ENCODE results near the gene EDNRA. TPM values are rescaled to one million over a fixed set of nuclear protein-coding genes. Genes with fewer than 3 reads are reported as not detected.
A peak's percentile ranks its signal among the peaks of the same experiment; 100 is the strongest.

The EDNRA gene
- total and polyA plus RNA-seq, 2 of the 4 experiments (the other 2 are of a cell fraction): 3.8 to 6.5 TPM

DNA sequence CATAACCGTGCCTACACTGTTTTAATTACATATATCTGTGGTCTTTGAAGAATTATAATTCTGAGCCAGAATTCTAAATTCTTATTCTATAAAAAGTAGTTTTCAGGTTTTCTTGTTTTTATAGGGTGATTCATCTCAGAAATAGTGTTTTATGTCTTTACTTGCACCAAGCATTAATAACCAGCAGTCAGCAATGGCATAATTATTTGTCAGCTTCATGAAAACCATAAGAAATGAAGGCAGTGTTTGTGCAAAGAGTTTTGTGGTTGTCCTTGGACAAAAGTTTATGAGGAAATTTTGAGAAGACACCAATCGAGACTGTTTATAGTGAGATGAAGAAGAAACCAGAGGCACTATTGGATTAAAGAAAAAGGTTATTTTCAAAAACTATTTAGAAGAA, 37.2 kb downstream of the EDNRA start:
- no peak overlapping the region for H3K23ac ChIP-seq (ENCODE audit: low read depth, low read length)
- no peak overlapping the region for H3K4ac ChIP-seq (ENCODE audit: low read depth, low read length)
- H2BK20ac ChIP-seq (ENCODE audit: low read depth, low read length): peak overlapping the region; percentile 18; the same call in 1 of the 2 replicates
- no peak for DNase-seq
- no peaks in the 10 kb centered on the region for H3K27me3 ChIP-seq (ENCODE audit: control insufficient read depth, insufficient read depth, low read length)
- no peaks in the 10 kb centered on the region; the same call in none of the 2 replicates for H3K36me3 ChIP-seq (ENCODE audit: control insufficient read depth, insufficient read depth, low read length)
- H3K4me1 ChIP-seq (ENCODE audit: control insufficient read depth, insufficient read depth, low read length): peaks cover 2% of the 10 kb centered on the region
- ATAC-seq (ENCODE audit: low read depth): no peak
- no CpG with 5 or more reads among the region's 2 CpGs for WGBS, 2 experiments (ENCODE audit: extremely low coverage in 2 of 2, insufficient read length in 1 of 2)
- no peak overlapping the region for H2AFZ ChIP-seq (replicated peaks; ENCODE audit: low read length, poor library complexity)
- peaks cover 13% of the 10 kb centered on the region in 2 experiments; a peak in 3 of 4 replicates for H3K79me1 ChIP-seq (ENCODE audit: low read depth in 1 of 2, low read length in 2 of 2)
- H3K56ac ChIP-seq (ENCODE audit: extremely low read depth, insufficient read depth, low read length): no peak overlapping the region
- H2BK15ac ChIP-seq (ENCODE audit: low read depth, low read length): no peak overlapping the region; the same call in 2 of the 3 replicates
- H4K8ac ChIP-seq (ENCODE audit: low read depth in 2 of 2, low read length in 2 of 2): peak overlapping the region in 1 of 2 experiments; percentile 17; a peak in 1 of 4 replicates
- ChIA-PET POLR2A (ENCODE audit: unreplicated experiment) (no interaction called here), CTCF (interaction anchor here (0.7 to 2.0 kb wide), 18 partner anchors 9 to 499 kb away, joined by 3 to 12 read pairs (median 6); partner anchors contain the start of gene EDNRA)
- H3K4me2 ChIP-seq (ENCODE audit: low read depth, low read length): no peak overlapping the region
- H3K9me3 ChIP-seq (ENCODE audit: control insufficient read depth, insufficient read depth, low read length): no peaks in the 10 kb centered on the region
- H3K4me3 ChIP-seq (ENCODE audit: insufficient read depth, low read depth, low read length): no peak overlapping the region
- H3K27ac ChIP-seq (ENCODE audit: insufficient read depth, low read length): no peak overlapping the region
- H2BK120ac ChIP-seq (ENCODE audit: low read depth, low read length): no peak overlapping the region
- no peak overlapping the region; the same call in 1 of the 2 replicates for H4K5ac ChIP-seq (ENCODE audit: low read depth, low read length)
- dilution Hi-C loops (cut with HindIII; ENCODE audit: low sequenced_read_pairs, unreplicated experiment) (no loop called here), intact Hi-C loops (cut with micrococcal nuclease) (loop anchor here (1.0 to 5.0 kb wide), 5 partner anchors 37 to 406 kb away; partner anchors contain the start of gene EDNRA), in situ Hi-C loops (cut with MboI; ENCODE audit: low sequenced_read_pairs) (loop anchor here (25.0 kb wide), 1 partner anchor 344 kb away; no protein-coding TSS in a partner anchor)
- BruUV-seq (replicated peaks): no TSS peak
- H4K91ac ChIP-seq (ENCODE audit: insufficient read depth, low read depth, low read length): no peak overlapping the region
- H3K9me1 ChIP-seq (ENCODE audit: insufficient read depth, low read length): no peaks in the 10 kb centered on the region
- no peak overlapping the region for H3K9ac ChIP-seq (ENCODE audit: low read depth, low read length)
- H2AK5ac ChIP-seq (ENCODE audit: low read depth, low read length): no peak overlapping the region
- TF ChIP-seq, protein P1, sequence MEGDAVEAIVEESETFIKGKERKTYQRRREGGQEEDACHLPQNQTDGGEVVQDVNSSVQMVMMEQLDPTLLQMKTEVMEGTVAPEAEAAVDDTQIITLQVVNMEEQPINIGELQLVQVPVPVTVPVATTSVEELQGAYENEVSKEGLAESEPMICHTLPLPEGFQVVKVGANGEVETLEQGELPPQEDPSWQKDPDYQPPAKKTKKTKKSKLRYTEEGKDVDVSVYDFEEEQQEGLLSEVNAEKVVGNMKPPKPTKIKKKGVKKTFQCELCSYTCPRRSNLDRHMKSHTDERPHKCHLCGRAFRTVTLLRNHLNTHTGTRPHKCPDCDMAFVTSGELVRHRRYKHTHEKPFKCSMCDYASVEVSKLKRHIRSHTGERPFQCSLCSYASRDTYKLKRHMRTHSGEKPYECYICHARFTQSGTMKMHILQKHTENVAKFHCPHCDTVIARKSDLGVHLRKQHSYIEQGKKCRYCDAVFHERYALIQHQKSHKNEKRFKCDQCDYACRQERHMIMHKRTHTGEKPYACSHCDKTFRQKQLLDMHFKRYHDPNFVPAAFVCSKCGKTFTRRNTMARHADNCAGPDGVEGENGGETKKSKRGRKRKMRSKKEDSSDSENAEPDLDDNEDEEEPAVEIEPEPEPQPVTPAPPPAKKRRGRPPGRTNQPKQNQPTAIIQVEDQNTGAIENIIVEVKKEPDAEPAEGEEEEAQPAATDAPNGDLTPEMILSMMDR (conservative IDR thresholded peaks at IDR 0.05; ENCODE audit: low read depth, low read length): no peak
- no peak for TF ChIP-seq NFE2L2 (IDR thresholded peaks at IDR 0.05; ENCODE audit: low read depth, low read length)
- TF ChIP-seq MAFK (IDR thresholded peaks at IDR 0.05; ENCODE audit: low read depth, low read length): no peak
- no peak for TF ChIP-seq BHLHE40 (IDR thresholded peaks at IDR 0.05; ENCODE audit: low read depth, low read length)
- TF ChIP-seq POLR2A (IDR thresholded peaks at IDR 0.05; ENCODE audit: low read depth, low read length): no peak
- no peak for TF ChIP-seq CHD1 (IDR thresholded peaks at IDR 0.05; ENCODE audit: low read depth, low read length)
- TF ChIP-seq, protein P2, sequence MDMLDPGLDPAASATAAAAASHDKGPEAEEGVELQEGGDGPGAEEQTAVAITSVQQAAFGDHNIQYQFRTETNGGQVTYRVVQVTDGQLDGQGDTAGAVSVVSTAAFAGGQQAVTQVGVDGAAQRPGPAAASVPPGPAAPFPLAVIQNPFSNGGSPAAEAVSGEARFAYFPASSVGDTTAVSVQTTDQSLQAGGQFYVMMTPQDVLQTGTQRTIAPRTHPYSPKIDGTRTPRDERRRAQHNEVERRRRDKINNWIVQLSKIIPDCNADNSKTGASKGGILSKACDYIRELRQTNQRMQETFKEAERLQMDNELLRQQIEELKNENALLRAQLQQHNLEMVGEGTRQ (IDR thresholded peaks at IDR 0.05; ENCODE audit: low read depth, low read length): no peak
- no peak for TF ChIP-seq RCOR1 (IDR thresholded peaks at IDR 0.05; ENCODE audit: insufficient replicate concordance, low read length)
- TF ChIP-seq MAZ (IDR thresholded peaks at IDR 0.05; ENCODE audit: borderline replicate concordance, low read depth, low read length): no peak
- no peak for TF ChIP-seq SMC3 (IDR thresholded peaks at IDR 0.05; ENCODE audit: low read depth, low read length)
- no peak for TF ChIP-seq CEBPB (IDR thresholded peaks at IDR 0.05; ENCODE audit: low read depth, low read length)
- TF ChIP-seq, protein P3, sequence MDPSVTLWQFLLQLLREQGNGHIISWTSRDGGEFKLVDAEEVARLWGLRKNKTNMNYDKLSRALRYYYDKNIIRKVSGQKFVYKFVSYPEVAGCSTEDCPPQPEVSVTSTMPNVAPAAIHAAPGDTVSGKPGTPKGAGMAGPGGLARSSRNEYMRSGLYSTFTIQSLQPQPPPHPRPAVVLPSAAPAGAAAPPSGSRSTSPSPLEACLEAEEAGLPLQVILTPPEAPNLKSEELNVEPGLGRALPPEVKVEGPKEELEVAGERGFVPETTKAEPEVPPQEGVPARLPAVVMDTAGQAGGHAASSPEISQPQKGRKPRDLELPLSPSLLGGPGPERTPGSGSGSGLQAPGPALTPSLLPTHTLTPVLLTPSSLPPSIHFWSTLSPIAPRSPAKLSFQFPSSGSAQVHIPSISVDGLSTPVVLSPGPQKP (IDR thresholded peaks at IDR 0.05; ENCODE audit: borderline replicate concordance, low read depth, low read length): no peak
- no peak for TF ChIP-seq MXI1 (IDR thresholded peaks at IDR 0.05; ENCODE audit: borderline replicate concordance, low read depth, low read length)
- no peak for TF ChIP-seq FOS (IDR thresholded peaks at IDR 0.05; ENCODE audit: low read depth, low read length)
- TF ChIP-seq RAD21 (IDR thresholded peaks at IDR 0.05; ENCODE audit: low read length): no peak
- no peaks in the 10 kb centered on the region for H4K20me1 ChIP-seq (ENCODE audit: insufficient read depth, low read length)
- no peak overlapping the region for H2AK9ac ChIP-seq (replicated peaks; ENCODE audit: low read depth, low read length, poor library complexity)
- H2BK5ac ChIP-seq (ENCODE audit: low read depth, low read length, poor library complexity, severe bottlenecking): no peak overlapping the region
- no peak overlapping the region; the same call in 1 of the 2 replicates for H3K18ac ChIP-seq (ENCODE audit: low read depth, low read length)
- H3K14ac ChIP-seq (replicated peaks; ENCODE audit: low read depth, low read length): no peak overlapping the region

All from IMR-90 (cell line).